Caco-2 (cell line): ENCODE data around the gene ZNFX1. TPM values are rescaled to one million over a fixed set of nuclear protein-coding genes. Genes with fewer than 3 reads are reported as not detected.
"Not testable (repeated sequence)": the region's sequence is repeated elsewhere in the genome, so short reads cannot be mapped to it uniquely, and the experiment has no call there.

Source experiments
- BruUV-seq: library from RNA; stranded (reverse); fragments of 400-500 nt; replicated peaks from 2 replicates; lab custom pipeline; 2021; lab: Mats Ljungman, UMichigan
- CTCF ChIA-PET: fragments of 300-600 bp; sonication (Branson Sonifier 250); formaldehyde crosslinking; loops from one replicate; lab custom pipeline; 2022; ENCODE audit warnings: antibody characterized with exemption; lab: Charles Lee
- POLR2A ChIA-PET: fragments of 300-600 bp; sonication (Branson Sonifier 250); formaldehyde crosslinking; loops from one replicate; lab custom pipeline; 2022; ENCODE audit warnings: antibody characterized with exemption; lab: Charles Lee
- DNase-seq, 2 experiments: peaks; one replicate each; pipeline versions ENCODE4 v3.0.0 to v3.0.0-alpha.2; 2020 to 2022
- H3K27me3 ChIP-seq: replicated peaks from 2 replicates; pipeline ENCODE4 v1.6.0; 2011; ENCODE audit warnings: low read length; ENCODE audit not compliant: control insufficient read depth, insufficient read depth
- H3K36me3 ChIP-seq: 2 replicates; pipeline ENCODE4 v1.5.1; 2011; ENCODE audit warnings: low read length; ENCODE audit not compliant: control insufficient read depth, insufficient read depth
- H3K4me1 ChIP-seq: fragments of 250-450 bp; sonication (Bioruptor Pico); 2 replicates; pipeline ENCODE4 v1.5.1; 2020; ENCODE audit warnings: mild to moderate bottlenecking
- H3K4me3 ChIP-seq: 2 replicates; pipeline ENCODE4 v1.5.1; 2011; ENCODE audit warnings: low read depth, mild to moderate bottlenecking, control low read depth, low read length
- H3K9me3 ChIP-seq: fragments of 250-450 bp; sonication (Bioruptor Pico); 2 replicates; pipeline ENCODE4 v1.5.1; 2020; ENCODE audit warnings: mild to moderate bottlenecking, moderate library complexity
- H3K27ac Mint-ChIP-seq: one replicate; pipeline ENCODE4 v1.8.0; 2022; ENCODE audit warnings: mixed read lengths; ENCODE audit not compliant: unreplicated experiment
- H3K27me3 Mint-ChIP-seq: one replicate; pipeline ENCODE4 v1.8.0; 2022; ENCODE audit warnings: mixed read lengths; ENCODE audit not compliant: insufficient read depth, unreplicated experiment
- H3K36me3 Mint-ChIP-seq: one replicate; pipeline ENCODE4 v1.8.0; 2022; ENCODE audit warnings: mild to moderate bottlenecking, mixed read lengths; ENCODE audit not compliant: insufficient read depth, unreplicated experiment
- H3K4me1 Mint-ChIP-seq: one replicate; pipeline ENCODE4 v1.8.0; 2022; ENCODE audit warnings: low read depth, mixed read lengths; ENCODE audit not compliant: unreplicated experiment
- H3K4me3 Mint-ChIP-seq: one replicate; pipeline ENCODE4 v1.8.0; 2022; ENCODE audit warnings: mild to moderate bottlenecking, moderate library complexity, mixed read lengths; ENCODE audit not compliant: unreplicated experiment
- H3K9me3 Mint-ChIP-seq: one replicate; pipeline ENCODE4 v1.8.0; 2022; ENCODE audit warnings: mixed read lengths; ENCODE audit not compliant: unreplicated experiment
- CTCF ChIP-seq, 2 experiments: fragments of 200-600 bp in 1 of 2; IDR thresholded peaks; 1 replicate in 1 of 2; 2 replicates in 1 of 2; pipeline versions ENCODE4 v1.5.1 to v1.8.0; 2011 to 2022; ENCODE audit warnings: antibody characterized with exemption in 1 of 2, control low read depth in 1 of 2, inconsistent platforms in 1 of 2, low read depth in 1 of 2, low read length in 1 of 2, mild to moderate bottlenecking in 1 of 2, moderate library complexity in 1 of 2; ENCODE audit not compliant: insufficient read depth in 1 of 2, severe bottlenecking in 1 of 2, unreplicated experiment in 1 of 2
- intact Hi-C: fragments of 100-400 bp; cut with micrococcal nuclease; formaldehyde crosslinking; loops from one replicate; pipeline ENCODE4 v1.10.0; 2022; ENCODE audit not compliant: unreplicated experiment
- total RNA-seq: library from RNA; stranded (reverse); gene quantifications from 2 replicates; pipeline ENCODE4 v1.2.3, GENCODE V29; 2022

The ZNFX1 gene
- total RNA-seq, 1 experiment from 2014 or later = 34.0 TPM

- no peak for TF ChIP-seq CTCF (IDR thresholded peaks at IDR 0.05; ENCODE audit: insufficient read depth in 1 of 2, low read depth in 1 of 2, low read length in 1 of 2, severe bottlenecking in 1 of 2, unreplicated experiment in 1 of 2)
- H3K4me3 Mint-ChIP-seq = no peak overlapping the region
- POLR2A ChIA-PET = no interaction called here
- no peaks in the 10 kb centered on the region for H3K36me3 Mint-ChIP-seq
- no peaks in the 10 kb centered on the region for H3K4me1 ChIP-seq
- BruUV-seq = no TSS peak
- no peaks in the 10 kb centered on the region for H3K36me3 ChIP-seq
- H3K9me3 ChIP-seq = no peaks in the 10 kb centered on the region
- CTCF ChIA-PET = interaction anchor here (0.6 kb wide), 1 partner anchor 918 kb away, joined by 3 read pairs; no protein-coding TSS in a partner anchor
- intact Hi-C loops = no loop called here
- DNase-seq = peak in 1 of 2 experiments; percentile 18
- H3K4me1 Mint-ChIP-seq = no peaks in the 10 kb centered on the region
- no peaks in the 10 kb centered on the region for H3K27me3 ChIP-seq
- no peaks in the 10 kb centered on the region for H3K9me3 Mint-ChIP-seq
- H3K4me3 ChIP-seq = no peak overlapping the region
- H3K27me3 Mint-ChIP-seq = no peaks in the 10 kb centered on the region
- no peak overlapping the region for H3K27ac Mint-ChIP-seq
Measured at GRCh38 chr20:49203011-49203410, 74.8 kb downstream of the ZNFX1 start.

- Histone ChIP-seq H3K4me1 (no peaks in the 10 kb centered on the region), H3K36me3 (no peaks in the 10 kb centered on the region)
Measured at GRCh38 chr20:49199729-49200293, 78.0 kb downstream of the ZNFX1 start.

GRCh38 chr20:49192944-49193518 is 84.8 kb downstream of the ZNFX1 start:
- BruUV-seq = not testable (repeated sequence)

More at GRCh38 chr20:49199729-49200293, 78.0 kb downstream of the ZNFX1 start:
- CTCF ChIA-PET = no interaction called here
- H3K36me3 Mint-ChIP-seq = no peaks in the 10 kb centered on the region
- no peaks in the 10 kb centered on the region for H3K27me3 Mint-ChIP-seq
- intact Hi-C loops = no loop called here
- BruUV-seq = no TSS peak
- no peak overlapping the region for H3K4me3 Mint-ChIP-seq
- no peak for TF ChIP-seq CTCF (IDR thresholded peaks at IDR 0.05; ENCODE audit: insufficient read depth in 1 of 2, low read depth in 1 of 2, low read length in 1 of 2, severe bottlenecking in 1 of 2, unreplicated experiment in 1 of 2)
- no peaks in the 10 kb centered on the region for H3K4me1 Mint-ChIP-seq
- DNase-seq = peak in 1 of 2 experiments; percentile 12
- no peaks in the 10 kb centered on the region for H3K9me3 ChIP-seq
- no peaks in the 10 kb centered on the region for H3K9me3 Mint-ChIP-seq
- no peaks in the 10 kb centered on the region for H3K27me3 ChIP-seq
- no peak overlapping the region for H3K27ac Mint-ChIP-seq
- POLR2A ChIA-PET = no interaction called here
- H3K4me3 ChIP-seq = no peak overlapping the region

More at GRCh38 chr20:49192944-49193518, 84.8 kb downstream of the ZNFX1 start:
- POLR2A ChIA-PET, H3K27me3 Mint-ChIP-seq, H3K4me3 Mint-ChIP-seq, CTCF ChIA-PET, H3K4me1 ChIP-seq, H3K9me3 ChIP-seq, H3K27me3 ChIP-seq, H3K27ac Mint-ChIP-seq, H3K4me1 Mint-ChIP-seq, H3K4me3 ChIP-seq, intact Hi-C loops, H3K9me3 Mint-ChIP-seq, DNase-seq, H3K36me3 ChIP-seq: not testable (repeated sequence)
- H3K36me3 Mint-ChIP-seq = peaks cover 17% of the 10 kb centered on the region

Other genes starting within 250 kb of the ZNFX1 start
- gene CSE1L, start 231.7 kb downstream of the ZNFX1 start, total RNA-seq = 316 and 324 TPM in 2 replicates
- gene STAU1, start 89.7 kb downstream of the ZNFX1 start, total RNA-seq = 197 and 201 TPM in 2 replicates
- 146 and 148 TPM in 2 replicates for gene DDX27, start 58.6 kb downstream of the ZNFX1 start, total RNA-seq
- gene KCNB1, start 204.6 kb upstream of the ZNFX1 start, total RNA-seq = 0.09 TPM in 1 of 2 replicates, not detected in the other